GM23338 (cell line): Measurements from ENCODE around the gene KRTAP9-4. TPM values are rescaled to one million over a fixed set of nuclear protein-coding genes. Genes with fewer than 3 reads are reported as not detected.

Source experiments
- ATAC-seq: fragments of 200-7000 bp; cut with Tn5 transposase; 3 replicates; pipeline ENCODE4 v1.9.1; 2020
- DNase-seq: peaks from one replicate; pipeline ENCODE4 v3.0.0-alpha.2; 2015; ENCODE audit warnings: low spot score
- H2AFZ ChIP-seq: fragments of 200-600 bp; sonication (generic); 2 replicates; pipeline ENCODE4 v1.8.0; 2016; ENCODE audit warnings: antibody characterized with exemption, mild to moderate bottlenecking, moderate library complexity
- H3F3A ChIP-seq: fragments of 200-600 bp; sonication (generic); replicated peaks from 2 replicates; pipeline ENCODE4 v1.8.0; 2017; ENCODE audit warnings: antibody characterized with exemption, mixed run types, low read depth
- H3K27ac ChIP-seq: fragments of 200-600 bp; sonication (generic); 2 replicates; pipeline ENCODE4 v1.6.1; 2016; ENCODE audit warnings: low read depth
- H3K27me3 ChIP-seq: fragments of 200-600 bp; sonication (generic); 2 replicates; pipeline ENCODE4 v1.8.0; 2016; ENCODE audit warnings: mild to moderate bottlenecking, mixed run types, moderate library complexity; ENCODE audit not compliant: insufficient read depth
- H3K36me3 ChIP-seq: fragments of 200-600 bp; sonication (generic); 2 replicates; pipeline ENCODE4 v1.8.0; 2016; ENCODE audit warnings: mild to moderate bottlenecking; ENCODE audit not compliant: insufficient read depth
- H3K4me1 ChIP-seq: fragments of 200-600 bp; sonication (generic); 2 replicates; pipeline ENCODE4 v1.8.0; 2016; ENCODE audit warnings: mild to moderate bottlenecking, moderate library complexity; ENCODE audit not compliant: insufficient read depth
- H3K4me2 ChIP-seq: fragments of 200-600 bp; sonication (generic); 2 replicates; pipeline ENCODE4 v1.7.1; 2017; ENCODE audit warnings: mixed run types
- H3K4me3 ChIP-seq: fragments of 200-600 bp; sonication (generic); 2 replicates; pipeline ENCODE4 v1.6.1; 2016; ENCODE audit warnings: mixed run types
- H3K79me2 ChIP-seq: fragments of 200-600 bp; sonication (generic); replicated peaks from 2 replicates; pipeline ENCODE4 v1.8.0; 2017; ENCODE audit warnings: mild to moderate bottlenecking; ENCODE audit not compliant: insufficient read depth
- H3K9me2 ChIP-seq: fragments of 200-600 bp; sonication (generic); 2 replicates; pipeline ENCODE4 v1.8.0; 2017; ENCODE audit not compliant: insufficient read depth
- H4K20me1 ChIP-seq: fragments of 200-600 bp; sonication (generic); replicated peaks from 2 replicates; pipeline ENCODE4 v1.8.0; 2017; ENCODE audit warnings: mild to moderate bottlenecking; ENCODE audit not compliant: insufficient read depth
- H3K27ac Mint-ChIP-seq: 2 replicates; pipeline ENCODE4 v1.8.0; 2020; ENCODE audit warnings: inconsistent platforms, mild to moderate bottlenecking, moderate library complexity, mixed read lengths
- H3K27me3 Mint-ChIP-seq: 3 replicates; pipeline ENCODE4 v1.8.0; 2022; ENCODE audit warnings: low read depth, mild to moderate bottlenecking, moderate library complexity, mixed read lengths, inconsistent platforms; ENCODE audit not compliant: insufficient read depth, poor library complexity
- H3K36me3 Mint-ChIP-seq: 3 replicates; pipeline ENCODE4 v1.8.0; 2021; ENCODE audit warnings: low read depth, mild to moderate bottlenecking, inconsistent platforms, moderate library complexity, mixed read lengths
- H3K4me1 Mint-ChIP-seq: 3 replicates; pipeline ENCODE4 v1.8.0; 2020; ENCODE audit warnings: mild to moderate bottlenecking, inconsistent platforms, mixed read lengths
- H3K4me3 Mint-ChIP-seq: 3 replicates; pipeline ENCODE4 v1.8.0; 2021; ENCODE audit warnings: moderate library complexity, mild to moderate bottlenecking, inconsistent platforms, mixed read lengths
- H3K9me3 Mint-ChIP-seq: 3 replicates; pipeline ENCODE4 v1.8.0; 2020; ENCODE audit warnings: moderate library complexity, mild to moderate bottlenecking, inconsistent platforms, mixed read lengths
- CTCF ChIP-seq, 2 experiments: fragments of 200-600 bp in 1 of 2; sonication (generic) in 1 of 2; conservative IDR thresholded peaks; 2 replicates each; pipeline versions ENCODE4 v1.5.1 to v1.6.1; 2016 to 2017; ENCODE audit warnings: antibody characterized with exemption in 2 of 2, low read depth in 2 of 2, mild to moderate bottlenecking in 2 of 2, moderate library complexity in 1 of 2
- EZH2phosphoT487 ChIP-seq: fragments of 200-600 bp; sonication (generic); IDR thresholded peaks from one replicate; pipeline ENCODE4 v1.8.1; 2018; ENCODE audit warnings: antibody characterized with exemption; ENCODE audit not compliant: unreplicated experiment
- NANOG ChIP-seq: IDR thresholded peaks from 2 replicates; pipeline ENCODE4 v1.6.1; 2016; ENCODE audit warnings: antibody characterized with exemption, borderline replicate concordance
- POLR2AphosphoS5 ChIP-seq: IDR thresholded peaks from 2 replicates; pipeline ENCODE4 v1.6.1; 2016; ENCODE audit warnings: antibody characterized with exemption, low read depth
- ZNF331 ChIP-seq: fragments of 250-450 bp; sonication (Bioruptor Pico); IDR thresholded peaks from 2 replicates; pipeline ENCODE4 v1.5.0; 2020; ENCODE audit warnings: low read depth, mild to moderate bottlenecking, moderate library complexity
- polyA plus RNA-seq: library from polyadenylated mRNA; unstranded; fragments of >200 nt; fragmentation: Nextera tagmentation; extraction: Ambion mirVana; gene quantifications from 2 replicates; pipeline ENCODE4 v1.2.1, GENCODE V29; 2016
- small RNA-seq: library from RNA; depleted of rRNA; stranded (forward); fragments of <200 nt; gene quantifications from one replicate; pipeline ENCODE3, GENCODE V24; 2014; ENCODE audit warnings: low replicate concordance
- total RNA-seq: library from RNA; depleted of rRNA; stranded (reverse); fragments of >200 nt; shearing (Covaris generic); gene quantifications from 2 replicates; pipeline ENCODE4 v1.2.3, GENCODE V29; 2014; rRNA removed

Gene KRTAP9-4
- total and polyA plus RNA-seq, 2 experiments from 2014 or later, result not detected

GRCh38 chr17:41296846-41297245, 47.4 kb downstream of the KRTAP9-4 start:
- TF ChIP-seq CTCF (conservative IDR thresholded peaks at IDR 0.05; ENCODE audit: low read depth in 2 of 2) (no peak), NANOG (no peak), POLR2AphosphoS5 (no peak), ZNF331 (CRISPR knock-in tag) (no peak)
- no peak for DNase-seq
- Histone ChIP-seq H3K4me1 (no peaks in the 10 kb centered on the region), H3K4me2 (no peak overlapping the region), H3K36me3 (no peaks in the 10 kb centered on the region; the same call in 1 of the 2 replicates), H4K20me1 (no peaks in the 10 kb centered on the region), H3K27me3 (no peaks in the 10 kb centered on the region), H2AFZ (no peak overlapping the region), H3F3A (no peaks in the 10 kb centered on the region), H3K79me2 (no peaks in the 10 kb centered on the region), H3K27ac (no peak overlapping the region), H3K4me3 (no peak overlapping the region), H3K9me2 (0 out of 2 replicates have a peak, but pooled peaks cover 3% of the 10 kb centered on the region)
- no peak for ATAC-seq
- Mint-ChIP-seq H3K4me1 (peaks cover 2% of the 10 kb centered on the region; the same call in 1 of the 3 replicates), H3K36me3 (no peaks in the 10 kb centered on the region), H3K4me3 (no peak overlapping the region), H3K27me3 (peaks cover 2% of the 10 kb centered on the region), H3K9me3 (no peaks in the 10 kb centered on the region; the same call in 2 of the 3 replicates), H3K27ac (no peak overlapping the region)

DNA sequence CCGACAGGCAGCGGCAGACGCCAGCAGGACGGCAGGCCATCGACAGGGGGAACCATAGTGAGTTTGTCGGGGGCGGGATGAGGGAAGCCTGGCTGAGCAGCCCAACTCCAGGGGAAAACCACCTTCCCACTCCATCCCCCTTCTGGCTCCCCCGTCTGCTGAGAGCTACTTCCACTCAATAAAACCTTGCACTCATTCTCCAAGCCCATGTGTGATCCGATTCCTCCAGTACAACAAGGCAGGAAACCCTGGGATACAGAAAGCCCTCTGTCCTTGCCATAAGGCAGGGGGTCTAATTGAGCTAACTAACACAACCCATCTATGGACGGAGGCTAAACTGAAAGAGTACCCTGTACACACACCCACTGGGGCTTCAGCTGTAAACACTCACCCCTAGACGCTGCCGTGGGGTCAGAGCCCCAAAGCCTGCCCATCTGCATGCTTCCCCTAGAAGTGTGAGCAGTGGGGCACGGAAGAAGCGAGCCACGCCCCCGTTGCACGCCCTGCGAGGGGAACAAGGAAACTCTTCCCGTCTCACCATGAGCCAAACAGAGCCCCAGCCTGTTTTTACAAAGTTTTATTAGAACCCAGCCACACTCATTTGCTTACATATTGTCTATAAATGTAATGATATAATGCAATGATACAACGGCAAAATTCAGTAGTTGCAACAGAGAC, 49.1 kb downstream of the KRTAP9-4 start:
- no peaks in the 10 kb centered on the region; the same call in 2 of the 3 replicates for H3K9me3 Mint-ChIP-seq
- ATAC-seq, result peak; percentile 44

More for the DNA sequence above, 49.1 kb downstream of the KRTAP9-4 start:
- Mint-ChIP-seq H3K27ac (no peak overlapping the region), H3K36me3 (no peaks in the 10 kb centered on the region), H3K4me1 (peaks cover 2% of the 10 kb centered on the region; the same call in 1 of the 3 replicates), H3K4me3 (no peak overlapping the region), H3K27me3 (peaks cover 2% of the 10 kb centered on the region)
- Histone ChIP-seq H3K4me3 (no peak overlapping the region), H3K4me2 (no peak overlapping the region), H3K9me2 (0 out of 2 replicates have a peak, but pooled peaks cover 3% of the 10 kb centered on the region), H3K4me1 (no peaks in the 10 kb centered on the region), H3K79me2 (no peaks in the 10 kb centered on the region), H4K20me1 (no peaks in the 10 kb centered on the region), H3K27ac (no peak overlapping the region), H3F3A (no peaks in the 10 kb centered on the region), H2AFZ (peak overlapping the region; percentile 63; the same call in 1 of the 2 replicates), H3K36me3 (no peaks in the 10 kb centered on the region; the same call in 1 of the 2 replicates), H3K27me3 (no peaks in the 10 kb centered on the region)
- no peak for TF ChIP-seq EZH2phosphoT487
- peak in 1 of 2 experiments; percentile 26; a peak in 2 of 4 replicates for TF ChIP-seq CTCF (conservative IDR thresholded peaks at IDR 0.05; ENCODE audit: low read depth in 2 of 2)
- peak; percentile 15 for DNase-seq

Small RNA genes within 50 kb of the gene (small RNA-seq; reads per million reads assigned to genes)
- gene KRTAP9-10P, result not detected

Other genes with a start within 250 kb of the KRTAP9-4 start
Only the 30 nearest of the 41 such genes appear.
- gene KRTAP2-3, start 189.6 kb upstream of the KRTAP9-4 start, total RNA-seq, result not detected in 2 replicates
- not detected in 2 replicates for gene KRTAP2-3, start 189.6 kb upstream of the KRTAP9-4 start, polyA plus RNA-seq
- gene KRTAP2-4, start 183.8 kb upstream of the KRTAP9-4 start, total RNA-seq, result not detected in 2 replicates
- not detected in 2 replicates for gene KRTAP2-4, start 183.8 kb upstream of the KRTAP9-4 start, polyA plus RNA-seq
- not detected in 2 replicates for gene KRTAP4-7, start 165.5 kb upstream of the KRTAP9-4 start, total RNA-seq
- not detected in 2 replicates for gene KRTAP4-7, start 165.5 kb upstream of the KRTAP9-4 start, polyA plus RNA-seq
- not detected in 2 replicates for gene KRTAP4-8, start 151.5 kb upstream of the KRTAP9-4 start, total RNA-seq
- gene KRTAP4-8, start 151.5 kb upstream of the KRTAP9-4 start, polyA plus RNA-seq, result not detected in 2 replicates
- gene KRTAP4-16, start 147.5 kb upstream of the KRTAP9-4 start, total RNA-seq, result not detected in 2 replicates
- not detected in 2 replicates for gene KRTAP4-16, start 147.5 kb upstream of the KRTAP9-4 start, polyA plus RNA-seq
- gene KRTAP4-9, start 144.3 kb upstream of the KRTAP9-4 start, total RNA-seq, result not detected in 2 replicates
- gene KRTAP4-9, start 144.3 kb upstream of the KRTAP9-4 start, polyA plus RNA-seq, result not detected in 2 replicates
- not detected in 2 replicates for gene KRTAP4-11, start 131.3 kb upstream of the KRTAP9-4 start, total RNA-seq
- not detected in 2 replicates for gene KRTAP4-11, start 131.3 kb upstream of the KRTAP9-4 start, polyA plus RNA-seq
- not detected in 2 replicates for gene KRTAP4-12, start 125.5 kb upstream of the KRTAP9-4 start, total RNA-seq
- gene KRTAP4-12, start 125.5 kb upstream of the KRTAP9-4 start, polyA plus RNA-seq, result not detected in 2 replicates
- not detected in 2 replicates for gene KRTAP4-6, start 109.1 kb upstream of the KRTAP9-4 start, total RNA-seq
- gene KRTAP4-6, start 109.1 kb upstream of the KRTAP9-4 start, polyA plus RNA-seq, result not detected in 2 replicates
- gene KRTAP4-5, start 99.9 kb upstream of the KRTAP9-4 start, total RNA-seq, result not detected in 2 replicates
- gene KRTAP4-5, start 99.9 kb upstream of the KRTAP9-4 start, polyA plus RNA-seq, result not detected in 2 replicates
- not detected in 2 replicates for gene KRTAP4-4, start 88.9 kb upstream of the KRTAP9-4 start, total RNA-seq
- not detected in 2 replicates for gene KRTAP4-4, start 88.9 kb upstream of the KRTAP9-4 start, polyA plus RNA-seq
- gene KRTAP4-3, start 81.5 kb upstream of the KRTAP9-4 start, total RNA-seq, result not detected in 2 replicates
- gene KRTAP4-3, start 81.5 kb upstream of the KRTAP9-4 start, polyA plus RNA-seq, result not detected in 2 replicates
- gene KRTAP4-2, start 71.5 kb upstream of the KRTAP9-4 start, total RNA-seq, result not detected in 2 replicates
- gene KRTAP4-2, start 71.5 kb upstream of the KRTAP9-4 start, polyA plus RNA-seq, result not detected in 2 replicates
- gene KRTAP4-1, start 64.8 kb upstream of the KRTAP9-4 start, total RNA-seq, result not detected in 2 replicates
- gene KRTAP4-1, start 64.8 kb upstream of the KRTAP9-4 start, polyA plus RNA-seq, result not detected in 2 replicates
- gene KRTAP9-1, start 59.8 kb upstream of the KRTAP9-4 start, total RNA-seq, result not detected in 2 replicates
- not detected in 2 replicates for gene KRTAP9-1, start 59.8 kb upstream of the KRTAP9-4 start, polyA plus RNA-seq
- gene KRTAP9-2, start 23.0 kb upstream of the KRTAP9-4 start, total RNA-seq, result not detected in 2 replicates
- not detected in 2 replicates for gene KRTAP9-2, start 23.0 kb upstream of the KRTAP9-4 start, polyA plus RNA-seq
- not detected in 2 replicates for gene KRTAP9-3, start 17.2 kb upstream of the KRTAP9-4 start, total RNA-seq
- gene KRTAP9-3, start 17.2 kb upstream of the KRTAP9-4 start, polyA plus RNA-seq, result not detected in 2 replicates
- gene KRTAP9-8, start 11.7 kb upstream of the KRTAP9-4 start, total RNA-seq, result not detected in 2 replicates
- not detected in 2 replicates for gene KRTAP9-8, start 11.7 kb upstream of the KRTAP9-4 start, polyA plus RNA-seq
- not detected in 2 replicates for gene KRTAP9-9, start 5.7 kb downstream of the KRTAP9-4 start, total RNA-seq
- gene KRTAP9-9, start 5.7 kb downstream of the KRTAP9-4 start, polyA plus RNA-seq, result not detected in 2 replicates
- gene KRTAP9-6, start 15.7 kb downstream of the KRTAP9-4 start, total RNA-seq, result not detected in 2 replicates
- not detected in 2 replicates for gene KRTAP9-6, start 15.7 kb downstream of the KRTAP9-4 start, polyA plus RNA-seq
- not detected in 2 replicates for gene KRTAP9-7, start 26.0 kb downstream of the KRTAP9-4 start, total RNA-seq
- gene KRTAP9-7, start 26.0 kb downstream of the KRTAP9-4 start, polyA plus RNA-seq, result not detected in 2 replicates
- not detected in 2 replicates for gene KRTAP29-1, start 53.2 kb downstream of the KRTAP9-4 start, total RNA-seq
- not detected in 2 replicates for gene KRTAP29-1, start 53.2 kb downstream of the KRTAP9-4 start, polyA plus RNA-seq
- gene KRTAP16-1, start 59.6 kb downstream of the KRTAP9-4 start, total RNA-seq, result not detected in 2 replicates
- gene KRTAP16-1, start 59.6 kb downstream of the KRTAP9-4 start, polyA plus RNA-seq, result not detected in 2 replicates
- not detected in 2 replicates for gene KRTAP17-1, start 66.0 kb downstream of the KRTAP9-4 start, total RNA-seq
- gene KRTAP17-1, start 66.0 kb downstream of the KRTAP9-4 start, polyA plus RNA-seq, result not detected in 2 replicates
- gene KRT33A, start 101.1 kb downstream of the KRTAP9-4 start, total RNA-seq, result not detected in 2 replicates
- gene KRT33A, start 101.1 kb downstream of the KRTAP9-4 start, polyA plus RNA-seq, result not detected in 2 replicates
- gene KRT33B, start 120.1 kb downstream of the KRTAP9-4 start, total RNA-seq, result not detected in 2 replicates
- not detected in 2 replicates for gene KRT33B, start 120.1 kb downstream of the KRTAP9-4 start, polyA plus RNA-seq
- not detected in 2 replicates for gene KRT34, start 132.6 kb downstream of the KRTAP9-4 start, total RNA-seq
- not detected in 2 replicates for gene KRT34, start 132.6 kb downstream of the KRTAP9-4 start, polyA plus RNA-seq
- not detected in 2 replicates for gene KRT31, start 147.9 kb downstream of the KRTAP9-4 start, total RNA-seq
- not detected in 2 replicates for gene KRT31, start 147.9 kb downstream of the KRTAP9-4 start, polyA plus RNA-seq
- not detected in 2 replicates for gene KRT37, start 174.9 kb downstream of the KRTAP9-4 start, total RNA-seq
- gene KRT37, start 174.9 kb downstream of the KRTAP9-4 start, polyA plus RNA-seq, result not detected in 2 replicates
- not detected in 2 replicates for gene KRT38, start 191.3 kb downstream of the KRTAP9-4 start, total RNA-seq
- gene KRT38, start 191.3 kb downstream of the KRTAP9-4 start, polyA plus RNA-seq, result not detected in 2 replicates